HG03159 (cell line): ENCODE results near the gene GHRH.

ENCODE experiments used
- ATAC-seq: cut with Tn5 transposase; IDR thresholded peaks from one replicate; pipeline ENCODE4 v1.9.1; 2021; ENCODE audit warnings: mild to moderate bottlenecking, moderate library complexity; ENCODE audit not compliant: unreplicated experiment

The GHRH gene

GRCh38 chr20:37238935-37239451 is 22.6 kb downstream of the GHRH start:
- ATAC-seq, result no peak

- no peak for ATAC-seq
Measured at GRCh38 chr20:37238426-37238825, 23.2 kb downstream of the GHRH start.

- ATAC-seq, result no peak
Measured at GRCh38 chr20:37237656-37238055, 24.0 kb downstream of the GHRH start.

- ATAC-seq, result no peak
Measured at GRCh38 chr20:37236462-37236861, 25.2 kb downstream of the GHRH start.

GRCh38 chr20:37235065-37235464 is 26.5 kb downstream of the GHRH start:
- no peak for ATAC-seq

GRCh38 chr20:37234254-37234581 is 27.4 kb downstream of the GHRH start:
- no peak for ATAC-seq

GRCh38 chr20:37233548-37234253 is 27.9 kb downstream of the GHRH start:
- ATAC-seq, result no peak

GRCh38 chr20:37231947-37232630 is 29.5 kb downstream of the GHRH start:
- ATAC-seq, result no peak

- ATAC-seq, result no peak
Measured at GRCh38 chr20:37230200-37230599, 31.4 kb downstream of the GHRH start.

GRCh38 chr20:37229357-37229756 is 32.3 kb downstream of the GHRH start:
- ATAC-seq, result no peak

GRCh38 chr20:37228656-37229055 is 33.0 kb downstream of the GHRH start:
- ATAC-seq, result no peak

- ATAC-seq, result no peak
Measured at GRCh38 chr20:37228082-37228481, 33.5 kb downstream of the GHRH start.

GRCh38 chr20:37226889-37227288 is 34.7 kb downstream of the GHRH start:
- no peak for ATAC-seq

GRCh38 chr20:37225146-37225545 is 36.5 kb downstream of the GHRH start:
- ATAC-seq, result no peak

GRCh38 chr20:37223053-37223452 is 38.6 kb downstream of the GHRH start:
- ATAC-seq, result no peak

- no peak for ATAC-seq
Measured at GRCh38 chr20:37222086-37222485, 39.5 kb downstream of the GHRH start.

GRCh38 chr20:37220731-37221130 is 40.9 kb downstream of the GHRH start:
- no peak for ATAC-seq

- no peak for ATAC-seq
Measured at GRCh38 chr20:37219751-37220668, 41.6 kb downstream of the GHRH start.

GRCh38 chr20:37218976-37219375 is 42.6 kb downstream of the GHRH start:
- no peak for ATAC-seq

GRCh38 chr20:37218441-37218840 is 43.2 kb downstream of the GHRH start:
- no peak for ATAC-seq

GRCh38 chr20:37209661-37210314 is 51.8 kb downstream of the GHRH start:
- ATAC-seq, result no peak
